Measurements from ENCODE around the gene DPYSL4. TPM values are rescaled to one million over a fixed set of nuclear protein-coding genes. Genes with fewer than 3 reads are reported as not detected.

The DPYSL4 gene
- total and polyA plus RNA-seq, 2 of the 13 experiments (the other 11 are each of a cell fraction or from before 2014, with no cell fraction given): 0.84 to 1.2 TPM

- TF ChIP-seq ZBTB40 (IDR thresholded peaks at IDR 0.05): no peak
- TF ChIP-seq ZBTB40 (CRISPR knock-in tag; IDR thresholded peaks at IDR 0.05): no peak
Measured at GRCh38 chr10:132192991-132193665, 6.4 kb downstream of the DPYSL4 start (continued).
